Stimulated activated CD4-positive, alpha-beta T cell treated with anti-CD3 and anti-CD28 coated beads, Interleukin-4, amount 100 ng/mL, for 24 hours (primary cell): ENCODE measurements around the gene ITGA7.

ENCODE experiments used
- DNase-seq: peaks from one replicate; pipeline ENCODE4 v3.0.0-alpha.2; 2020

ITGA7 gene

DNA sequence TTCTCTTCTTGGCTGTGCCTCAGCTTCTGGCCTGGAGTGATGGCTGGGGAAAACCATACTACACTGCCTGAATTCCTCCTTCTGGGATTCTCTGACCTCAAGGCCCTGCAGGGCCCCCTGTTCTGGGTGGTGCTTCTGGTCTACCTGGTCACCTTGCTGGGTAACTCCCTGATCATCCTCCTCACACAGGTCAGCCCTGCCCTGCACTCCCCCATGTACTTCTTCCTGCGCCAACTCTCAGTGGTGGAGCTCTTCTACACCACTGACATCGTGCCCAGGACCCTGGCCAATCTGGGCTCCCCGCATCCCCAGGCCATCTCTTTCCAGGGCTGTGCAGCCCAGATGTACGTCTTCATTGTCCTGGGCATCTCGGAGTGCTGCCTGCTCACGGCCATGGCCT is 70.9 kb downstream of the ITGA7 start, which contains the start of gene OR10P1:
Gene OR10P1 (plus strand): TSS at position 40 of the 400 bp plus-strand sequence. CDS start 0 bp downstream, at position 40.
- DNase-seq: no peak

DNA sequence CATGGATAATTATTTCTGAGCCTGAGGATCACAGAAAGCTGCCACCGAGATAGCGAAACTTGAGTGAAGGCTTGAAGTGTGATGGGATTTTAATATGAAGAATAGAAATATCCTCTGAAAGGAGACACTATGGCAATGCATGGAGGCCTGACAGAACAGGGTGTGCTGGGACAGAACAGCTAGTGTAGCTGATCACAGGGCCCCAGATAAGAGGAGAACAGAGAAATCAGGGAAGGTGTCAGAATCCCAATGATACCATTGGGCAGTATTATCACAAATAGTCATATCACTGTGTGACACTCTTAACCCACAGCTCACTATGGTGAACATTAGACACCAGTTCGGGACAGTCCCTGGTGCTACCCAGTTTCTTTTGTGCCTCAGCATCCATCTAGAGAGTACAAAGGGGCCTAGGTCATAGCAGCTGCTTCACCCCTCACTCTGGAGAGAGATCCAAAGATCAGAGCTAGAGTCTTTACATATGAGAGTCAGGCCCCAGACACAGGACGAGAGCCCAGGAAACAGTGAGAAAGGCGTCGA is 71.5 kb downstream of the ITGA7 start:
- no peak for DNase-seq
